SK-N-MC (cell line): ENCODE data around the gene CDH4.

Source experiments
- EZH2 ChIP-seq: fragments of 200-600 bp; sonication (generic); IDR thresholded peaks from one replicate; pipeline ENCODE4 v1.6.1; 2017; ENCODE audit warnings: antibody characterized with exemption
- POLR2AphosphoS5 ChIP-seq: IDR thresholded peaks from 2 replicates; pipeline ENCODE4 v1.6.1; 2012; ENCODE audit warnings: mild to moderate bottlenecking, low read depth, low read length, borderline replicate concordance

DNA sequence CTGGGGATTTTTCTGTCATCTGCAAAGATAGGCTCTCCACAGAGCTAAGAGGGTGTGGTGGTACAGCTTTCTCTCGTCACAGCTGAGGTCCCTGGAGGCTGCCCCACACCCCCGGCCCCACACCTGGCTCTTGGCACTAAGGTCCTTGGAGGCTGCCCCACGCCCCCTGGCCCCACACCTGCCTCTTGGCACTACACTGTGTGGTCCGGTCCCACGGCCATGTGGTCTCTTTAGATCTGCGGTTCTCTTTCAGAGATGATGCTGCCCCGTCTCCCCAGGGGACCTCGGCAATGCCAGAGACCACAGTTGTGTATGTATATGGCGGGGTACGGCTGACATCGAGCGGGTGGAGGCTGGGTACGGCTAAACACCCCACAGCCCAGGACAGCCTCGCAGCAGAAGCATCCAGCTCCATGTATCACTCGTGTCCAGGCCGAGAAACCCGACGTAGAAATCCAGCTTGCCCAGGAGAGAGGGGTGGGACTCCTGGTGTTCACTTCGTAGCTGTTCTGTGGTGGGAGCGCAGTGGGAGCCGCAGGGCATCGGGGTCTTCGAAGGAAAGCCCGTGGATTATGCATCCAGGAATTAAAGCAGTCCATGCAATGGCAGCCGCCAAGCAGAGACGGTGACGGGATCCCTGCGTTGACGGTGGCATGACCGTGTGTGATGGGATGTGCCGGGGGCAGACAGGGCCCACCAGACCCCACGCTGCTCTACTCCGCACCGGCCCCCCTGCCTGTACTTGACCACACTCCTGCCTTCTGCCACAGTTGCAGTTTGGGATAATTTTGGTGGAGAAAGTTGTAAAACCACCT is 292.1 kb downstream of the CDH4 start:
- TF ChIP-seq POLR2AphosphoS5: no peak
- TF ChIP-seq EZH2: no peak
